ENCODE results near the gene OBSCN.

OBSCN gene

GRCh38 chr1:228316589-228317387 lies 108.9 kb downstream of the OBSCN start:
- Histone ChIP-seq H3K4me1 (ENCODE audit: insufficient read depth, low read length) (no peaks in the 10 kb centered on the region), H3K4me3 (ENCODE audit: low read depth in 1 of 2, low read length in 2 of 2) (no peak overlapping the region), H3K9me3 (ENCODE audit: low read length) (peaks cover 6% of the 10 kb centered on the region), H3K27me3 (ENCODE audit: control insufficient read depth in 1 of 2, insufficient read depth in 2 of 2, low read length in 2 of 2) (no peaks in the 10 kb centered on the region), H3K9ac (ENCODE audit: low read length) (no peak overlapping the region), H3K27ac (ENCODE audit: low read depth, low read length) (no peak overlapping the region), H3K36me3 (ENCODE audit: insufficient read depth, low read length) (no peaks in the 10 kb centered on the region)

DNA sequence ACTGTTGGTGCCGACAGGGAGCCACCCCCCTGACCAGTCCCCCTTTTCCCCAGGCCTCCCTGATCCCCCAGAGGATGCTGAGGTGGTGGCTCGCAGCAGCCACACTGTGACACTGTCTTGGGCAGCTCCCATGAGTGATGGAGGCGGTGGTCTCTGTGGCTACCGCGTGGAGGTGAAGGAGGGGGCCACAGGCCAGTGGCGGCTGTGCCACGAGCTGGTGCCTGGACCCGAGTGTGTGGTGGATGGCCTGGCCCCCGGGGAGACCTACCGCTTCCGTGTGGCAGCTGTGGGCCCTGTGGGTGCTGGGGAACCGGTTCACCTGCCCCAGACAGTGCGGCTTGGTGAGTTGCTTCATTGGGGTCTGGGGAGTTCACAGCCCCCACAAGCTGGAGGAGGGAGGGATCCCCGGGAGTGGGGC lies 109.6 kb downstream of the OBSCN start:
- H3K9ac ChIP-seq (ENCODE audit: low read length) = no peak overlapping the region
- no peaks in the 10 kb centered on the region for H3K27me3 ChIP-seq (ENCODE audit: control insufficient read depth in 1 of 2, insufficient read depth in 2 of 2, low read length in 2 of 2)
- H3K27ac ChIP-seq (ENCODE audit: low read depth, low read length) = no peak overlapping the region
- no peaks in the 10 kb centered on the region for H3K4me1 ChIP-seq (ENCODE audit: insufficient read depth, low read length)
- no peak overlapping the region for H3K4me3 ChIP-seq (ENCODE audit: low read depth in 1 of 2, low read length in 2 of 2)
- no peaks in the 10 kb centered on the region for H3K9me3 ChIP-seq (ENCODE audit: low read length)
- no peaks in the 10 kb centered on the region for H3K36me3 ChIP-seq (ENCODE audit: insufficient read depth, low read length)

DNA sequence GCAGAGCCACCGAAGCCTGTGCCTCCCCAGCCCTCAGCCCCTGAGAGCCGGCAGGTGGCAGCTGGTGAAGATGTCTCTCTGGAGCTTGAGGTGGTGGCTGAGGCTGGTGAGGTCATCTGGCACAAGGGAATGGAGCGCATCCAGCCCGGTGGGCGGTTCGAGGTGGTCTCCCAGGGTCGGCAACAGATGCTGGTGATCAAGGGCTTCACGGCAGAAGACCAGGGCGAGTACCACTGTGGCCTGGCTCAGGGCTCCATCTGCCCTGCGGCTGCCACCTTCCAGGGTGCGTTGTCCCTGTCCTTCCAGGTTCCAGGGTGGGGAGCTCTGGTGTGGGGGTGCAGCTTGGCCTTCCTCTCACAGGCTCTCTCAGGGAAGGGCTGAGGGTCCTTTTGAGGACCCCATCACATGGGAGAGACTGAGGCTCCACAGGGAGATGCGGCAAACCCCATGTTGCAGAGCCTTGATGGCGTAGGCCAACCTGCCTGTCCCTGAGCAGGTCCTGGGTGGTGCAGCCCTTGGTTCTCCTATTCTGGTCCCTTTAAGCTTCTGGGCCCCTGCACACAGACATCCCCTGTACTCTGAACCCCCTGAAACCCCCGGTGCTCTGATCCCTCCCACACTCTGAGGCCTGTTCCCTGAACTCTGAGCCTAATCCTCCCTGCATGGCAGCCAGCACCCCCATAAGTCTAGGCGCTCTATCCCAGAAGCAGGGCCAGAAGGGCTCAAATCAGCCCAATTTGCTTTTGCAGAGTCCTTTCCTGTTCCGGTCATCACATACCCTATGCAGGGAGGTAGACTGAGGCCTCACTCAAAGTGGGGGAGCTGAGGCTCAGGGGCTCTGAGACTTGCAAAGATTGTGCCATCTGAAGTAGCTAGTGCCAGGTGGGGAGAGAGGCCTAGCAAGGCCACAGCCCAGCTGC lies 110.3 kb downstream of the OBSCN start:
- H3K27me3 ChIP-seq (ENCODE audit: control insufficient read depth in 1 of 2, insufficient read depth in 2 of 2, low read length in 2 of 2) = no peaks in the 10 kb centered on the region
- no peaks in the 10 kb centered on the region for H3K36me3 ChIP-seq (ENCODE audit: insufficient read depth, low read length)
- H3K4me1 ChIP-seq (ENCODE audit: insufficient read depth, low read length) = no peaks in the 10 kb centered on the region
- H3K27ac ChIP-seq (ENCODE audit: low read depth, low read length) = no peak overlapping the region
- H3K9me3 ChIP-seq (ENCODE audit: low read length) = no peaks in the 10 kb centered on the region
- H3K9ac ChIP-seq (ENCODE audit: low read length) = no peak overlapping the region
- no peak overlapping the region for H3K4me3 ChIP-seq (ENCODE audit: low read depth in 1 of 2, low read length in 2 of 2)

DNA sequence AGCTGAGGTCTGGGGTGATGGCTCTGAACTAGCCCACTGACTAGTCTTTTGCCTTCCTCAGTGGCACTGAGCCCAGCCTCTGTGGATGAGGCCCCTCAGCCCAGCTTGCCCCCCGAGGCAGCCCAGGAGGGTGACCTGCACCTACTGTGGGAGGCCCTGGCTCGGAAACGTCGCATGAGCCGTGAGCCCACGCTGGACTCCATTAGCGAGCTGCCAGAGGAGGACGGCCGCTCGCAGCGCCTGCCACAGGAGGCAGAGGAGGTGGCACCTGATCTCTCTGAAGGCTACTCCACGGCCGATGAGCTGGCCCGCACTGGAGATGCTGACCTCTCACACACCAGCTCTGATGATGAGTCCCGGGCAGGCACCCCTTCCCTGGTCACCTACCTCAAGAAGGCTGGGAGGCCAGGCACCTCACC lies 111.0 kb downstream of the OBSCN start:
- H3K4me1 ChIP-seq (ENCODE audit: insufficient read depth, low read length) = no peaks in the 10 kb centered on the region
- no peak overlapping the region for H3K27ac ChIP-seq (ENCODE audit: low read depth, low read length)
- H3K9me3 ChIP-seq (ENCODE audit: low read length) = no peaks in the 10 kb centered on the region
- H3K36me3 ChIP-seq (ENCODE audit: insufficient read depth, low read length) = no peaks in the 10 kb centered on the region
- no peaks in the 10 kb centered on the region for H3K27me3 ChIP-seq (ENCODE audit: control insufficient read depth in 1 of 2, insufficient read depth in 2 of 2, low read length in 2 of 2)
- no peak overlapping the region for H3K4me3 ChIP-seq (ENCODE audit: low read depth in 1 of 2, low read length in 2 of 2)
- H3K9ac ChIP-seq (ENCODE audit: low read length) = no peak overlapping the region

- no peaks in the 10 kb centered on the region for H3K9me3 ChIP-seq (ENCODE audit: low read length)
- H3K4me3 ChIP-seq (ENCODE audit: low read depth in 1 of 2, low read length in 2 of 2) = no peak overlapping the region
- no peaks in the 10 kb centered on the region for H3K36me3 ChIP-seq (ENCODE audit: insufficient read depth, low read length)
- no peak overlapping the region for H3K27ac ChIP-seq (ENCODE audit: low read depth, low read length)
- no peak overlapping the region for H3K9ac ChIP-seq (ENCODE audit: low read length)
- no peaks in the 10 kb centered on the region for H3K27me3 ChIP-seq (ENCODE audit: control insufficient read depth in 1 of 2, insufficient read depth in 2 of 2, low read length in 2 of 2)
- no peaks in the 10 kb centered on the region for H3K4me1 ChIP-seq (ENCODE audit: insufficient read depth, low read length)
These were observed 111.7 kb downstream of the OBSCN start for GRCh38 chr1:228319352-228320088.

GRCh38 chr1:228320394-228320793 lies 112.5 kb downstream of the OBSCN start:
- H3K9me3 ChIP-seq (ENCODE audit: low read length) = no peaks in the 10 kb centered on the region
- no peak overlapping the region for H3K27ac ChIP-seq (ENCODE audit: low read depth, low read length)
- no peak overlapping the region for H3K9ac ChIP-seq (ENCODE audit: low read length)
- H3K27me3 ChIP-seq (ENCODE audit: control insufficient read depth in 1 of 2, insufficient read depth in 2 of 2, low read length in 2 of 2) = no peaks in the 10 kb centered on the region
- no peak overlapping the region for H3K4me3 ChIP-seq (ENCODE audit: low read depth in 1 of 2, low read length in 2 of 2)
- no peaks in the 10 kb centered on the region for H3K4me1 ChIP-seq (ENCODE audit: insufficient read depth, low read length)
- H3K36me3 ChIP-seq (ENCODE audit: insufficient read depth, low read length) = no peaks in the 10 kb centered on the region

DNA sequence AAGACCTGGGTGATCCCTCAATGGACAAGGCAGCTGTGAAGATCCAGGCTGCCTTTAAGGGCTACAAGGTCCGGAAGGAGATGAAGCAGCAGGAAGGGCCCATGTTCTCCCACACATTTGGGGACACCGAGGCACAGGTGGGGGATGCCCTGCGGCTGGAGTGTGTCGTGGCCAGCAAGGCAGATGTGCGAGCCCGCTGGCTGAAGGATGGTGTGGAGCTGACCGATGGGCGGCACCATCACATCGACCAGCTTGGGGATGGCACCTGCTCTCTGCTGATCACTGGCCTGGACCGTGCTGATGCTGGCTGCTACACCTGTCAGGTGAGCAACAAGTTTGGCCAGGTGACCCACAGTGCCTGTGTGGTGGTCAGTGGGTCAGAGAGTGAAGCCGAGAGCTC lies 113.6 kb downstream of the OBSCN start:
- H3K9me3 ChIP-seq (ENCODE audit: low read length) = no peaks in the 10 kb centered on the region
- no peaks in the 10 kb centered on the region for H3K27me3 ChIP-seq (ENCODE audit: control insufficient read depth in 1 of 2, insufficient read depth in 2 of 2, low read length in 2 of 2)
- H3K4me1 ChIP-seq (ENCODE audit: insufficient read depth, low read length) = no peaks in the 10 kb centered on the region
- no peaks in the 10 kb centered on the region for H3K36me3 ChIP-seq (ENCODE audit: insufficient read depth, low read length)
- no peak overlapping the region for H3K9ac ChIP-seq (ENCODE audit: low read length)
- no peak overlapping the region for H3K27ac ChIP-seq (ENCODE audit: low read depth, low read length)
- H3K4me3 ChIP-seq (ENCODE audit: low read depth in 1 of 2, low read length in 2 of 2) = no peak overlapping the region

GRCh38 chr1:228321895-228322294 lies 114.1 kb downstream of the OBSCN start:
- Histone ChIP-seq H3K4me1 (ENCODE audit: insufficient read depth, low read length) (no peaks in the 10 kb centered on the region), H3K27me3 (ENCODE audit: control insufficient read depth in 1 of 2, insufficient read depth in 2 of 2, low read length in 2 of 2) (no peaks in the 10 kb centered on the region), H3K27ac (ENCODE audit: low read depth, low read length) (no peak overlapping the region), H3K4me3 (ENCODE audit: low read depth in 1 of 2, low read length in 2 of 2) (no peak overlapping the region), H3K9ac (ENCODE audit: low read length) (no peak overlapping the region), H3K9me3 (ENCODE audit: low read length) (no peaks in the 10 kb centered on the region), H3K36me3 (ENCODE audit: insufficient read depth, low read length) (no peaks in the 10 kb centered on the region)

DNA sequence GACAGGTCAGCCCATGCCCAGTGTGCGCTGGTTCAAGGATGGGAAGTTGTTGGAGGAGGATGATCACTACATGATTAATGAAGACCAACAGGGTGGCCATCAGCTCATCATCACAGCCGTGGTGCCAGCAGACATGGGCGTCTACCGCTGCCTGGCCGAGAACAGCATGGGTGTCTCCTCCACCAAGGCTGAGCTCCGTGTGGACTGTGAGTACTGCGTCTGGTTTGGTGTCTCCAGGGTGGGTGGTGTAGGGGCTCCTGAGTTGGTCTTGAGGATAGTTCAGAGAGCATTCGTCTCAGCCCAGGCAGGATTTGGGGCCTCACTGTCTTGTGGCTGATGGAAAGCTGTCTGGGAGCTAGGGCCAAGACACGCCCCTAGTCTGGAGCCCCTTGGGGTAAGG lies 115.6 kb downstream of the OBSCN start:
- H3K27ac ChIP-seq (ENCODE audit: low read depth, low read length) = no peak overlapping the region
- no peaks in the 10 kb centered on the region for H3K27me3 ChIP-seq (ENCODE audit: control insufficient read depth in 1 of 2, insufficient read depth in 2 of 2, low read length in 2 of 2)
- H3K4me1 ChIP-seq (ENCODE audit: insufficient read depth, low read length) = no peaks in the 10 kb centered on the region
- no peak overlapping the region for H3K4me3 ChIP-seq (ENCODE audit: low read depth in 1 of 2, low read length in 2 of 2)
- no peaks in the 10 kb centered on the region for H3K36me3 ChIP-seq (ENCODE audit: insufficient read depth, low read length)
- no peak overlapping the region for H3K9ac ChIP-seq (ENCODE audit: low read length)
- no peaks in the 10 kb centered on the region for H3K9me3 ChIP-seq (ENCODE audit: low read length)

- Histone ChIP-seq H3K4me1 (ENCODE audit: insufficient read depth, low read length) (no peaks in the 10 kb centered on the region), H3K36me3 (ENCODE audit: insufficient read depth, low read length) (no peaks in the 10 kb centered on the region), H3K27me3 (ENCODE audit: control insufficient read depth in 1 of 2, insufficient read depth in 2 of 2, low read length in 2 of 2) (no peaks in the 10 kb centered on the region), H3K9ac (ENCODE audit: low read length) (no peak overlapping the region), H3K4me3 (ENCODE audit: low read depth in 1 of 2, low read length in 2 of 2) (no peak overlapping the region), H3K27ac (ENCODE audit: low read depth, low read length) (no peak overlapping the region), H3K9me3 (ENCODE audit: low read length) (no peaks in the 10 kb centered on the region)
These were observed 117.4 kb downstream of the OBSCN start for GRCh38 chr1:228325267-228325666.

GRCh38 chr1:228329887-228330286 lies 122.0 kb downstream of the OBSCN start:
- Histone ChIP-seq H3K27me3 (ENCODE audit: control insufficient read depth in 1 of 2, insufficient read depth in 2 of 2, low read length in 2 of 2) (no peaks in the 10 kb centered on the region), H3K27ac (ENCODE audit: low read depth, low read length) (no peak overlapping the region), H3K4me1 (ENCODE audit: insufficient read depth, low read length) (no peaks in the 10 kb centered on the region)

More at GRCh38 chr1:228329887-228330286, 122.0 kb downstream of the OBSCN start:
- no peaks in the 10 kb centered on the region for H3K9me3 ChIP-seq (ENCODE audit: low read length)
- no peak overlapping the region for H3K4me3 ChIP-seq (ENCODE audit: low read depth in 1 of 2, low read length in 2 of 2)
- H3K9ac ChIP-seq (ENCODE audit: low read length) = no peak overlapping the region
- H3K36me3 ChIP-seq (ENCODE audit: insufficient read depth, low read length) = no peaks in the 10 kb centered on the region

Measured in muscle layer of colon (tissue), 2 donors.